ENCODE results near the gene SCARB2.

SCARB2 gene

GRCh38 chr4:76127754-76128153 lies 85.9 kb downstream of the SCARB2 start:
- H3K4me1 Mint-ChIP-seq, result no peaks in the 10 kb centered on the region
- H3K36me3 Mint-ChIP-seq (ENCODE audit: low read depth), result peaks cover 67% of the 10 kb centered on the region
- no peak overlapping the region for H3K27ac Mint-ChIP-seq
- peaks cover 4% of the 10 kb centered on the region for H3K9me3 Mint-ChIP-seq
- H3K4me3 Mint-ChIP-seq, result no peak overlapping the region
- H3K27me3 Mint-ChIP-seq (ENCODE audit: low read depth), result no peaks in the 10 kb centered on the region
- no peak for TF ChIP-seq CTCF (IDR thresholded peaks at IDR 0.05; ENCODE audit: unreplicated experiment in 3 of 3)

- no peaks in the 10 kb centered on the region for H3K4me1 Mint-ChIP-seq
- H3K27ac Mint-ChIP-seq, result no peak overlapping the region
- H3K4me3 Mint-ChIP-seq, result no peak overlapping the region
- peaks cover 77% of the 10 kb centered on the region for H3K36me3 Mint-ChIP-seq (ENCODE audit: low read depth)
- no peaks in the 10 kb centered on the region for H3K27me3 Mint-ChIP-seq (ENCODE audit: low read depth)
- no peak for TF ChIP-seq CTCF (IDR thresholded peaks at IDR 0.05; ENCODE audit: unreplicated experiment in 3 of 3)
- peaks cover 4% of the 10 kb centered on the region for H3K9me3 Mint-ChIP-seq
These were observed 87.8 kb downstream of the SCARB2 start for GRCh38 chr4:76125816-76126215.

GRCh38 chr4:76120199-76120598 lies 93.4 kb downstream of the SCARB2 start:
- Mint-ChIP-seq H3K9me3 (peaks cover 4% of the 10 kb centered on the region), H3K4me1 (no peaks in the 10 kb centered on the region), H3K27me3 (ENCODE audit: low read depth) (no peaks in the 10 kb centered on the region), H3K27ac (no peak overlapping the region), H3K4me3 (no peak overlapping the region), H3K36me3 (ENCODE audit: low read depth) (peaks cover 81% of the 10 kb centered on the region)
- TF ChIP-seq CTCF (IDR thresholded peaks at IDR 0.05; ENCODE audit: unreplicated experiment in 3 of 3), result no peak

GRCh38 chr4:76117536-76117935 lies 96.1 kb downstream of the SCARB2 start:
- Mint-ChIP-seq H3K27ac (no peak overlapping the region), H3K4me1 (no peaks in the 10 kb centered on the region), H3K36me3 (ENCODE audit: low read depth) (peaks cover 73% of the 10 kb centered on the region), H3K4me3 (no peak overlapping the region), H3K27me3 (ENCODE audit: low read depth) (no peaks in the 10 kb centered on the region), H3K9me3 (no peaks in the 10 kb centered on the region)
- TF ChIP-seq CTCF (IDR thresholded peaks at IDR 0.05; ENCODE audit: unreplicated experiment in 3 of 3), result no peak

- H3K36me3 Mint-ChIP-seq (ENCODE audit: low read depth), result peaks cover 65% of the 10 kb centered on the region
- no peaks in the 10 kb centered on the region for H3K4me1 Mint-ChIP-seq
- no peaks in the 10 kb centered on the region for H3K27me3 Mint-ChIP-seq (ENCODE audit: low read depth)
- TF ChIP-seq CTCF (IDR thresholded peaks at IDR 0.05; ENCODE audit: unreplicated experiment in 3 of 3), result no peak
- no peak overlapping the region for H3K27ac Mint-ChIP-seq
- no peak overlapping the region for H3K4me3 Mint-ChIP-seq
- H3K9me3 Mint-ChIP-seq, result no peaks in the 10 kb centered on the region
These were observed 96.8 kb downstream of the SCARB2 start for GRCh38 chr4:76116821-76117220.

All from nephron (organoid).